Suprapubic skin (tissue), 4 donors: ENCODE data around the gene JMJD1C. TPM values are rescaled to one million over a fixed set of nuclear protein-coding genes. Genes with fewer than 3 reads are reported as not detected.
"Not testable (repeated sequence)": the region's sequence is repeated elsewhere in the genome, so short reads cannot be mapped to it uniquely, and the experiment has no call there.

Experiments used
- DNase-seq, 2 donors: peaks; one replicate each; pipeline ENCODE4 v3.0.0-alpha.2; 2019; ENCODE audit warnings: low spot score in 2 of 2
- H3K27ac ChIP-seq: fragments of 200-600 bp; sonication (generic); one replicate; pipeline ENCODE4 v1.5.1; 2019
- H3K27me3 ChIP-seq: fragments of 200-600 bp; sonication (generic); one replicate; pipeline ENCODE4 v1.5.1; 2019
- H3K36me3 ChIP-seq: fragments of 200-600 bp; sonication (generic); one replicate; pipeline ENCODE4 v1.5.1; 2019
- H3K4me1 ChIP-seq: fragments of 200-600 bp; sonication (generic); one replicate; pipeline ENCODE4 v1.5.1; 2019
- H3K4me3 ChIP-seq: fragments of 200-600 bp; sonication (generic); one replicate; pipeline ENCODE4 v1.5.1; 2019; ENCODE audit warnings: mild to moderate bottlenecking
- H3K9me3 ChIP-seq: fragments of 200-600 bp; sonication (generic); one replicate; pipeline ENCODE4 v1.5.1; 2019
- EP300 ChIP-seq: sonication (generic); formaldehyde crosslinking; IDR thresholded peaks from one replicate; pipeline ENCODE4 v1.6.1; 2017; ENCODE audit warnings: antibody characterized with exemption
- POLR2A ChIP-seq, 2 donors: fragments of 450-650 bp; IDR thresholded peaks; one replicate each; pipeline ENCODE4 v1.6.1; 2017; ENCODE audit warnings: antibody characterized with exemption in 2 of 2, mild to moderate bottlenecking in 2 of 2, moderate library complexity in 2 of 2
- POLR2AphosphoS5 ChIP-seq, 3 donors: sonication (generic); formaldehyde crosslinking; IDR thresholded peaks; one replicate each; pipeline ENCODE4 v1.6.1; 2017; ENCODE audit warnings: antibody characterized with exemption in 3 of 3
- WGBS: methylation state at CpG from one replicate; pipeline ENCODE4 v1.1.5; 2018; 5-methylcytosine and 5-hydroxymethylcytosine counted together
- total RNA-seq, 4 donors: library from RNA; depleted of rRNA; stranded (reverse); fragments of >200 nt; gene quantifications; one replicate each; pipeline ENCODE4 v1.1.0, GENCODE V29; 2016
- TF ChIP-seq, protein P1 (sequence below), 2 donors: fragments of 200-600 bp in 1 of 2; fragments of 450-650 bp in 1 of 2; sonication (generic) in 1 of 2; IDR thresholded peaks; one replicate each; pipeline ENCODE4 v1.5.1; 2016 to 2019; ENCODE audit warnings: antibody characterized with exemption in 2 of 2, mild to moderate bottlenecking in 1 of 2, moderate library complexity in 1 of 2

JMJD1C gene
- total RNA-seq, 4 donors from 2014 or later = 78.6 to 127 (median 97.5) TPM

DNA sequence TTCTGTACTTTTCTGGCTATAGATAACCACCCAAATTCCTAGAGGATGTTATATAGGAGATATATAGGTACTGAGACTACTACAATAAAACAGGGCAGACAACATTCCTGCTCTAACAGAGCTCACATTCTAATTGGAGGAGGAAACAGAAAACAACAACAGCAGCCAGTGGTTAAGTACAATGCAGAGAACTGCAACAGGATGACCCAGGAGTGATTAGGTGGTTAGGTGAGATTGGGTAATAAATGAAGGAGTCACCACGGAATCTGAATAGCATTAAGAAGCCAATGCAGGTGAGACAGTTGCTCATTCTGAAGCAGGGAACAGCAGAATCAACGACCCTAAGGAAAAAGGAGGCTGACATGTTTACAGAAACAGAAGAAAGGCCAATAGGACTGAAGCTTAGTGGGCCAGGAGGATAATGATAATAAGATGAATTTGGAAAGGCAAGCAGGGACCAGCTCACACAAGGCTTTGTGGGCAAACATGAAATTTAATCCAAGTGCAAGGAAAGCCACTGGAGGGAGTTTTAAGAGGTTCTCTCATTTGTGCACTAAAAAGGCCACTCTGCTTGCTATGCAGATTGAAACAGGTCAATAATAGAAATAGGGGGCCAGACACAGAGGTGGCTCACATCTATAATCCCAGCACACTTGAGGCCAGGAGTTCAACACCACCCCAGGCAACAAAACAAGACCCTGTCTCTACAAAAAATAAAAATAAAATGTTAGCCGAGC lies 38.5 kb upstream of the JMJD1C start:
- no peaks in the 10 kb centered on the region for H3K9me3 ChIP-seq
- no peak for DNase-seq
- no peak overlapping the region for H3K4me3 ChIP-seq
- H3K27me3 ChIP-seq = no peaks in the 10 kb centered on the region
- H3K27ac ChIP-seq = peak overlapping the region; percentile 7
- peaks cover 19% of the 10 kb centered on the region for H3K4me1 ChIP-seq
- no peak for TF ChIP-seq EP300
- no peak for TF ChIP-seq POLR2A (IDR thresholded peaks at IDR 0.05)
- no peak for TF ChIP-seq POLR2AphosphoS5 (IDR thresholded peaks at IDR 0.05)
- TF ChIP-seq, protein P1, sequence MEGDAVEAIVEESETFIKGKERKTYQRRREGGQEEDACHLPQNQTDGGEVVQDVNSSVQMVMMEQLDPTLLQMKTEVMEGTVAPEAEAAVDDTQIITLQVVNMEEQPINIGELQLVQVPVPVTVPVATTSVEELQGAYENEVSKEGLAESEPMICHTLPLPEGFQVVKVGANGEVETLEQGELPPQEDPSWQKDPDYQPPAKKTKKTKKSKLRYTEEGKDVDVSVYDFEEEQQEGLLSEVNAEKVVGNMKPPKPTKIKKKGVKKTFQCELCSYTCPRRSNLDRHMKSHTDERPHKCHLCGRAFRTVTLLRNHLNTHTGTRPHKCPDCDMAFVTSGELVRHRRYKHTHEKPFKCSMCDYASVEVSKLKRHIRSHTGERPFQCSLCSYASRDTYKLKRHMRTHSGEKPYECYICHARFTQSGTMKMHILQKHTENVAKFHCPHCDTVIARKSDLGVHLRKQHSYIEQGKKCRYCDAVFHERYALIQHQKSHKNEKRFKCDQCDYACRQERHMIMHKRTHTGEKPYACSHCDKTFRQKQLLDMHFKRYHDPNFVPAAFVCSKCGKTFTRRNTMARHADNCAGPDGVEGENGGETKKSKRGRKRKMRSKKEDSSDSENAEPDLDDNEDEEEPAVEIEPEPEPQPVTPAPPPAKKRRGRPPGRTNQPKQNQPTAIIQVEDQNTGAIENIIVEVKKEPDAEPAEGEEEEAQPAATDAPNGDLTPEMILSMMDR (IDR thresholded peaks at IDR 0.05) = no peak
- WGBS = 60% methylated on average over 3 of the region's 3 CpGs
- no peaks in the 10 kb centered on the region for H3K36me3 ChIP-seq

DNA sequence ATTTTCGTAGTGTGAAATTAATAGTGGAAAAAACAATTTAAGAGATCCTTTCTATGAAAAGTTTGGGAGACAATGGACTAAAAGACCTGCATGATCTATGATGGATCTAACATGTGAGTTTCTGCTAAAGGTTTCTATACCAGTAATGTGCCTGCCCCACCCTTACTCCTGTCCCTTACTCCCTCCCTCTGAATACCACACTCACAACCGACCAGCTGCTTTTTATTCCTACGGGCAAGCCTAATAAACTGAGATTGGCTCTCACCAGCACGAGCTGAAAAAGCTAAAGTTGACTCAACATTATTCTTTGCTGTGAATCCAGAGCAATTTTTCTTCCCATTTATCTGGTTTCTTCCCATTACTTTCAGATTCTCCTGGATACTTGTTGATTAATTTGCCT lies 37.6 kb upstream of the JMJD1C start:
- Histone ChIP-seq H3K9me3 (no peaks in the 10 kb centered on the region), H3K27ac (no peak overlapping the region), H3K4me3 (no peak overlapping the region), H3K4me1 (peaks cover 22% of the 10 kb centered on the region), H3K27me3 (no peaks in the 10 kb centered on the region), H3K36me3 (no peaks in the 10 kb centered on the region)
- no peak for DNase-seq
- no peak for TF ChIP-seq POLR2A (IDR thresholded peaks at IDR 0.05)
- TF ChIP-seq, protein P1 (IDR thresholded peaks at IDR 0.05) = no peak
- TF ChIP-seq EP300 = no peak
- TF ChIP-seq POLR2AphosphoS5 (IDR thresholded peaks at IDR 0.05) = no peak
- 42% methylated on average over 4 of the region's 4 CpGs for WGBS

DNA sequence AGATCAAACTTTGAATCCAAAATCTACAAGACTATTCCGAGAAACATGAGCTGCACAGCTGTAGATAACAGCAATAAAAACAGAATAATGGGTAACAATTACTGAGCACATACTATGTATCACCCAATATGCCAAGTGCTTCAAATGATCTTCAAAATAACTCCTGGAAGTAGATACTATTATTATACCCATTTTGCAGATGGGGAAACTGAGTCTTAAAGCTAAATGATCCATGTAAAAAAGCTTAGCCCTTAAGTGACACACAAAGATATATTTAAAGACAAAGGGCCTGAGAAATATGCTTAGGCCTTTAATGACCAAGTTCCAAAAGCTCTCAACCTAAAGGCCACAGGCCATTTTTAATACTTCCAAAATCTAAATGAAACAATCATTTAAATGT lies 37.1 kb upstream of the JMJD1C start:
- no peak for DNase-seq
- Histone ChIP-seq H3K9me3 (no peaks in the 10 kb centered on the region), H3K27ac (no peak overlapping the region), H3K27me3 (no peaks in the 10 kb centered on the region), H3K36me3 (no peaks in the 10 kb centered on the region), H3K4me3 (no peak overlapping the region), H3K4me1 (peaks cover 22% of the 10 kb centered on the region)
- TF ChIP-seq EP300 (no peak), POLR2A (IDR thresholded peaks at IDR 0.05) (no peak), POLR2AphosphoS5 (IDR thresholded peaks at IDR 0.05) (no peak)
- TF ChIP-seq, protein P1 (IDR thresholded peaks at IDR 0.05) = no peak
- 80% methylated on average over 1 of the region's 1 CpG for whole genome bisulfite sequencing

DNA sequence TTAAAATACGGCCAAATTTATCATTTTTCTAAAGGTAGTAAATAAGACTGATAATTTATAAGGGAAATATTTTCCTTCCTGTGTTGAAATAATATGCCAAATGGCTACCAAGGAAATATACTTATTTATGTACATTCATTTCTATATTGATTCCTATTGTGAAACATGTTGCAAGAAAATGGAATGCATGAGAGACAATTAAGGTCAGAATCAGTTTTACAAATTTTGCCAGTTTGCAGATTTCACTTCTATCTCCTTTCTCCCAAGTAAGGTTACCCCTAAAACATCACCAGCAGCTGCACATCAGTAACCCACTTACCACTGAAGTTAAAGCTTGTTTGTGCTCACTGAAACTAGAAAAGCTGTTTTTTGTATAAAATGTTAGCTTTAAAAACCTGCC lies 36.2 kb upstream of the JMJD1C start:
- H3K9me3 ChIP-seq = no peaks in the 10 kb centered on the region
- no peak overlapping the region for H3K4me3 ChIP-seq
- WGBS = 94% methylated on average over 1 of the region's 1 CpG
- DNase-seq = no peak
- H3K36me3 ChIP-seq = no peaks in the 10 kb centered on the region
- no peak for TF ChIP-seq POLR2A (IDR thresholded peaks at IDR 0.05)
- no peak for TF ChIP-seq POLR2AphosphoS5 (IDR thresholded peaks at IDR 0.05)
- no peak overlapping the region for H3K27ac ChIP-seq
- no peaks in the 10 kb centered on the region for H3K27me3 ChIP-seq
- H3K4me1 ChIP-seq = peaks cover 22% of the 10 kb centered on the region

DNA sequence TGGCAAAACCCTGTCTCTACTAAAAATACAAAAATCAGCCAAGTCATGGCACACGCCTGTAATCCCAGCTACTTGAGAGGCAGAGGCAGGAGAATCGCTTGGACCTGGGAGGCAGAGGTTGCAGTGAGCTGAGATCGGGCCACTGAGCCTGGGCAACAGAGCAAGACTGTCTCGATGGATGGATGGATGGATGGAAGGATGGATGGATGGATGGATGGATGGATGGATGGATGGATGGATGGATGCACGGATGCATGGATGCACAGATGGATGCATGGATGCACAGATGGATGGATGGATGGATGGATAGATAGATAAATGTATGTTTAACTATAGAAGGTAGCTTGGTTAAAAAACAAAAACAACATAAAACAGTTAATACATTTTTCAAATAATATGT lies 34.8 kb upstream of the JMJD1C start:
- not testable (repeated sequence) for DNase-seq, H3K27me3 ChIP-seq, H3K9me3 ChIP-seq, H3K36me3 ChIP-seq, H3K27ac ChIP-seq, H3K4me3 ChIP-seq
- peaks cover 22% of the 10 kb centered on the region for H3K4me1 ChIP-seq
- 91% methylated on average over 5 of the region's 5 CpGs for WGBS

DNA sequence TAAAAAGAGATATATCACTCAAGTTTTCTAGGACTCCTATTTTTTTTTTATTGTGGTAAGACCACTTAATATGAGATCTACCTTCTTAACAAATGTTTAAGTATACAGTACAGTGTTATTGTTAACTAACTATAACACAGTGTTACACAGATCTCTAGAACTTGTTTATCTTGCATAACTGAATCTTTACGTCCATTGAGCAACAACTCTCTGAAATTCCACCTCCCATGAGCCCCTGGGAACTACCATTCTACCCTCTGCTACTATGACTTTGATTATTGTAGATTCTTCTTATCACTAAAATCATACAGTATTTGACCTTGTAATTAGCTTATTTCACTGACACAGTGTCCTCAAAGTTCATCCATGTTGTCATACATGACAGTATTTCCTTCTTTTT lies 32.9 kb upstream of the JMJD1C start:
- H3K27me3 ChIP-seq = no peaks in the 10 kb centered on the region
- no peak overlapping the region for H3K27ac ChIP-seq
- 77% methylated on average over 1 of the region's 1 CpG for WGBS
- no peaks in the 10 kb centered on the region for H3K9me3 ChIP-seq
- TF ChIP-seq POLR2A (IDR thresholded peaks at IDR 0.05) (no peak), POLR2AphosphoS5 (IDR thresholded peaks at IDR 0.05) (no peak), EP300 (no peak)
- TF ChIP-seq, protein P1 (IDR thresholded peaks at IDR 0.05) = no peak
- no peak overlapping the region for H3K4me3 ChIP-seq
- H3K4me1 ChIP-seq = peaks cover 9% of the 10 kb centered on the region
- DNase-seq = no peak
- H3K36me3 ChIP-seq = no peaks in the 10 kb centered on the region
